Parathyroid adenoma (tissue), 2 donors: Measurements from ENCODE around the gene CALY.

Source experiments
- H2AFZ ChIP-seq: fragments of 300-600 bp; sonication (generic); one replicate; pipeline ENCODE4 v1.7.0; 2017; ENCODE audit warnings: antibody characterized with exemption, mild to moderate bottlenecking
- H3K27ac ChIP-seq: fragments of 300-600 bp; sonication (generic); one replicate; pipeline ENCODE4 v1.7.0; 2017
- H3K27me3 ChIP-seq: fragments of 300-600 bp; sonication (generic); one replicate; pipeline ENCODE4 v1.7.0; 2017; ENCODE audit warnings: low read length; ENCODE audit not compliant: control insufficient read depth, insufficient read depth
- H3K36me3 ChIP-seq: fragments of 300-600 bp; sonication (generic); one replicate; pipeline ENCODE4 v1.7.0; 2017; ENCODE audit warnings: low read length; ENCODE audit not compliant: control insufficient read depth, insufficient read depth
- H3K4me1 ChIP-seq: fragments of 300-600 bp; sonication (generic); one replicate; pipeline ENCODE4 v1.7.0; 2017; ENCODE audit warnings: control low read depth
- H3K4me2 ChIP-seq: fragments of 300-600 bp; sonication (generic); one replicate; pipeline ENCODE4 v1.7.0; 2017; ENCODE audit warnings: low read length
- H3K4me3 ChIP-seq: fragments of 300-600 bp; sonication (generic); one replicate; pipeline ENCODE4 v1.7.0; 2017; ENCODE audit warnings: low read depth, low read length
- H3K79me2 ChIP-seq: fragments of 300-600 bp; sonication (generic); one replicate; pipeline ENCODE4 v1.7.0; 2017; ENCODE audit warnings: control low read depth
- H3K9ac ChIP-seq: fragments of 300-600 bp; sonication (generic); one replicate; pipeline ENCODE4 v1.7.0; 2017; ENCODE audit warnings: mild to moderate bottlenecking
- H3K9me3 ChIP-seq: fragments of 300-600 bp; sonication (generic); one replicate; pipeline ENCODE4 v1.7.0; 2017; ENCODE audit warnings: low read length; ENCODE audit not compliant: control insufficient read depth
- CTCF ChIP-seq: fragments of 300-600 bp; sonication (generic); IDR thresholded peaks from one replicate; pipeline ENCODE4 v1.7.0; 2017; ENCODE audit warnings: antibody characterized with exemption, mild to moderate bottlenecking
- donor health status: primary hyperparathyroidism.

The CALY gene

GRCh38 chr10:133334503-133335245 lies 2.0 kb downstream of the CALY start:
- no peaks in the 10 kb centered on the region for H3K4me1 ChIP-seq
- H3K36me3 ChIP-seq, result no peaks in the 10 kb centered on the region
- H3K4me2 ChIP-seq, result peak overlapping the region; percentile 70
- peak overlapping the region; percentile 53 for H3K4me3 ChIP-seq
- no peak overlapping the region for H3K27ac ChIP-seq
- H3K9ac ChIP-seq, result no peak overlapping the region
- no peaks in the 10 kb centered on the region for H3K27me3 ChIP-seq
- no peaks in the 10 kb centered on the region for H3K79me2 ChIP-seq
- no peak for TF ChIP-seq CTCF
- H2AFZ ChIP-seq, result peak overlapping the region; percentile 70
- H3K9me3 ChIP-seq, result no peaks in the 10 kb centered on the region

- no peaks in the 10 kb centered on the region for H3K9me3 ChIP-seq
- H3K9ac ChIP-seq, result no peak overlapping the region
- no peaks in the 10 kb centered on the region for H3K27me3 ChIP-seq
- no peaks in the 10 kb centered on the region for H3K4me1 ChIP-seq
- H3K4me3 ChIP-seq, result no peak overlapping the region
- H3K79me2 ChIP-seq, result no peaks in the 10 kb centered on the region
- no peak overlapping the region for H3K4me2 ChIP-seq
- no peak overlapping the region for H3K27ac ChIP-seq
- no peak overlapping the region for H2AFZ ChIP-seq
- TF ChIP-seq CTCF, result no peak
- H3K36me3 ChIP-seq, result no peaks in the 10 kb centered on the region
Observed at GRCh38 chr10:133332936-133333699, 3.6 kb downstream of the CALY start.

- Histone ChIP-seq H3K4me1 (peaks cover 4% of the 10 kb centered on the region), H3K9ac (no peak overlapping the region), H3K36me3 (no peaks in the 10 kb centered on the region), H3K27me3 (no peaks in the 10 kb centered on the region), H3K9me3 (no peaks in the 10 kb centered on the region), H3K4me3 (peak overlapping the region; percentile 38), H3K4me2 (peak overlapping the region; percentile 62), H3K27ac (no peak overlapping the region), H3K79me2 (no peaks in the 10 kb centered on the region), H2AFZ (peak overlapping the region; percentile 53)
- TF ChIP-seq CTCF, result peak; percentile 98
Observed at GRCh38 chr10:133329491-133330202, 7.0 kb downstream of the CALY start.

GRCh38 chr10:133328358-133329343 lies 8.0 kb downstream of the CALY start:
- Histone ChIP-seq H3K9me3 (no peaks in the 10 kb centered on the region), H3K79me2 (no peaks in the 10 kb centered on the region), H3K27me3 (no peaks in the 10 kb centered on the region), H3K4me1 (peaks cover 4% of the 10 kb centered on the region), H3K9ac (no peak overlapping the region), H3K36me3 (no peaks in the 10 kb centered on the region), H2AFZ (no peak overlapping the region), H3K4me2 (no peak overlapping the region), H3K4me3 (no peak overlapping the region), H3K27ac (no peak overlapping the region)
- TF ChIP-seq CTCF, result no peak
